GM19238 (cell line): ENCODE measurements around the gene DAPK2.
"Not testable (repeated sequence)": the region's sequence is repeated elsewhere in the genome, so short reads cannot be mapped to it uniquely, and the experiment has no call there.

Experiments
- DNase-seq: peaks from one replicate; pipeline ENCODE4 v3.0.0; 2011; ENCODE audit warnings: low spot score; ENCODE audit not compliant: insufficient read length

DAPK2 gene

GRCh38 chr15:63915873-63916771 is 130.2 kb downstream of the DAPK2 start:
- DNase-seq: no peak

GRCh38 chr15:63915209-63915872 is 130.9 kb downstream of the DAPK2 start:
- no peak for DNase-seq

GRCh38 chr15:63913786-63914315 is 132.4 kb downstream of the DAPK2 start:
- DNase-seq: no peak

- DNase-seq: no peak
These were observed 132.9 kb downstream of the DAPK2 start for GRCh38 chr15:63913336-63913735.

- DNase-seq: no peak
These were observed 134.1 kb downstream of the DAPK2 start for GRCh38 chr15:63912061-63912615.

- no peak for DNase-seq
These were observed 135.1 kb downstream of the DAPK2 start for GRCh38 chr15:63911160-63911559.

- DNase-seq: no peak
These were observed 136.4 kb downstream of the DAPK2 start for GRCh38 chr15:63909819-63910437.

GRCh38 chr15:63908991-63909390 is 137.3 kb downstream of the DAPK2 start:
- DNase-seq: no peak

- DNase-seq: no peak
These were observed 138.0 kb downstream of the DAPK2 start for GRCh38 chr15:63908281-63908680.

GRCh38 chr15:63907521-63907920 is 138.8 kb downstream of the DAPK2 start:
- DNase-seq: no peak

GRCh38 chr15:63906266-63906584 is 140.1 kb downstream of the DAPK2 start:
- DNase-seq: no peak

GRCh38 chr15:63905558-63906265 is 140.6 kb downstream of the DAPK2 start:
- peak; percentile 40 for DNase-seq

GRCh38 chr15:63905131-63905530 is 141.2 kb downstream of the DAPK2 start:
- DNase-seq: no peak

- DNase-seq: no peak
These were observed 142.2 kb downstream of the DAPK2 start for GRCh38 chr15:63904042-63904441.

GRCh38 chr15:63902671-63903035 is 143.6 kb downstream of the DAPK2 start:
- no peak for DNase-seq

GRCh38 chr15:63901912-63902670 is 144.2 kb downstream of the DAPK2 start:
- DNase-seq: no peak

GRCh38 chr15:63900306-63900705 is 146.0 kb downstream of the DAPK2 start:
- no peak for DNase-seq

GRCh38 chr15:63899606-63900005 is 146.7 kb downstream of the DAPK2 start:
- not testable (repeated sequence) for DNase-seq

GRCh38 chr15:63899193-63899592 is 147.1 kb downstream of the DAPK2 start:
- DNase-seq: no peak

GRCh38 chr15:63896336-63897115 is 149.8 kb downstream of the DAPK2 start:
- peak; percentile 64 for DNase-seq
